ENCODE results near the gene NUTM2A.
"Not testable (repeated sequence)": the region's sequence is repeated elsewhere in the genome, so short reads cannot be mapped to it uniquely, and the experiment has no call there.

- not testable (repeated sequence) for TF ChIP-seq POLR2A (IDR thresholded peaks at IDR 0.05)
- TF ChIP-seq, protein P1, sequence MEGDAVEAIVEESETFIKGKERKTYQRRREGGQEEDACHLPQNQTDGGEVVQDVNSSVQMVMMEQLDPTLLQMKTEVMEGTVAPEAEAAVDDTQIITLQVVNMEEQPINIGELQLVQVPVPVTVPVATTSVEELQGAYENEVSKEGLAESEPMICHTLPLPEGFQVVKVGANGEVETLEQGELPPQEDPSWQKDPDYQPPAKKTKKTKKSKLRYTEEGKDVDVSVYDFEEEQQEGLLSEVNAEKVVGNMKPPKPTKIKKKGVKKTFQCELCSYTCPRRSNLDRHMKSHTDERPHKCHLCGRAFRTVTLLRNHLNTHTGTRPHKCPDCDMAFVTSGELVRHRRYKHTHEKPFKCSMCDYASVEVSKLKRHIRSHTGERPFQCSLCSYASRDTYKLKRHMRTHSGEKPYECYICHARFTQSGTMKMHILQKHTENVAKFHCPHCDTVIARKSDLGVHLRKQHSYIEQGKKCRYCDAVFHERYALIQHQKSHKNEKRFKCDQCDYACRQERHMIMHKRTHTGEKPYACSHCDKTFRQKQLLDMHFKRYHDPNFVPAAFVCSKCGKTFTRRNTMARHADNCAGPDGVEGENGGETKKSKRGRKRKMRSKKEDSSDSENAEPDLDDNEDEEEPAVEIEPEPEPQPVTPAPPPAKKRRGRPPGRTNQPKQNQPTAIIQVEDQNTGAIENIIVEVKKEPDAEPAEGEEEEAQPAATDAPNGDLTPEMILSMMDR (IDR thresholded peaks at IDR 0.05), result not testable (repeated sequence)
- TF ChIP-seq POLR2AphosphoS5 (IDR thresholded peaks at IDR 0.05), result peak in 2 of 3 donors; percentile 25 to 47
Observed at GRCh38 chr10:87200924-87201323, 24.3 kb upstream of the NUTM2A start.

Data from transverse colon (tissue), 4 donors.